HepG2 (cell line): ENCODE data around the gene ZNF865. TPM values are rescaled to one million over a fixed set of nuclear protein-coding genes. Genes with fewer than 3 reads are reported as not detected.

Experiments
- KAT2B ChIP-seq: fragments of 150-350 bp; IDR thresholded peaks from 2 replicates; pipeline ENCODE4 v1.6.1; 2014; ENCODE audit warnings: low read depth, low read length, borderline replicate concordance
- NFYB ChIP-seq: sonication (generic); formaldehyde crosslinking; IDR thresholded peaks from 2 replicates; pipeline ENCODE4 v1.4.0; 2020; ENCODE audit warnings: missing genetic modification reagents
- POLR2A ChIP-seq, 2 experiments: IDR thresholded peaks; 2 replicates each; pipeline ENCODE4 v1.6.1; 2011; ENCODE audit warnings: low read depth in 2 of 2, low read length in 2 of 2, mild to moderate bottlenecking in 1 of 2, moderate library complexity in 1 of 2; ENCODE audit not compliant: insufficient read depth in 1 of 2
- ZNF264 ChIP-seq: sonication (generic); formaldehyde crosslinking; IDR thresholded peaks from 2 replicates; pipeline ENCODE4 v1.4.0; 2020; ENCODE audit warnings: missing genetic modification reagents
- ZNF737 ChIP-seq: sonication (generic); formaldehyde crosslinking; IDR thresholded peaks from 2 replicates; pipeline ENCODE4 v1.5.0; 2020; ENCODE audit warnings: missing genetic modification reagents, mild to moderate bottlenecking, borderline replicate concordance
- ZNF879 ChIP-seq: sonication (generic); formaldehyde crosslinking; IDR thresholded peaks from 2 replicates; pipeline ENCODE4 v1.8.1; 2023; ENCODE audit warnings: missing genetic modification reagents
- polyA plus RNA-seq, 8 experiments: library from polyadenylated mRNA; depleted of rRNA in 3 of 8; stranded (reverse) in 7 of 8; unstranded in 1 of 8; fragments of >200 nt; fragmentation: Illumina TruSeq in 4 of 8; extraction: Trizol in 4 of 8; gene quantifications; 2 replicates each; pipeline versions ENCODE4 v1.2.1 to v1.2.3, GENCODE V29; 2011 to 2016; ENCODE audit warnings: low read depth in 4 of 8, missing spikeins in 1 of 8, mixed read lengths in 1 of 8; ENCODE audit not compliant: insufficient read depth in 1 of 8
- total RNA-seq, 5 experiments: library from RNA; depleted of rRNA; stranded (reverse); fragments of >200 nt; fragmentation: Illumina TruSeq; extraction: Trizol; gene quantifications; 2 replicates each; pipeline ENCODE4 v1.2.3, GENCODE V29; 2016; ENCODE audit warnings: low read depth in 1 of 5
- TF ChIP-seq, protein P1 (sequence below): sonication (generic); formaldehyde crosslinking; IDR thresholded peaks from 2 replicates; pipeline ENCODE4 v1.5.0; 2020; ENCODE audit warnings: missing genetic modification reagents
- TF ChIP-seq, protein P2 (sequence below): sonication (generic); formaldehyde crosslinking; IDR thresholded peaks from 2 replicates; pipeline ENCODE4 v1.4.0; 2020; ENCODE audit warnings: missing genetic modification reagents
- TF ChIP-seq, protein P3 (sequence below): sonication (generic); formaldehyde crosslinking; IDR thresholded peaks from 2 replicates; pipeline ENCODE4 v1.5.1; 2020; ENCODE audit warnings: mild to moderate bottlenecking, missing genetic modification reagents, moderate library complexity
- TF ChIP-seq, protein P4 (sequence below): sonication (generic); formaldehyde crosslinking; IDR thresholded peaks from 2 replicates; pipeline ENCODE4 v1.4.0; 2020; ENCODE audit warnings: missing genetic modification reagents

The ZNF865 gene
- total and polyA plus RNA-seq, 2 of the 13 experiments (the other 11 are each of a cell fraction or from before 2014, with no cell fraction given): 0.93 to 1.0 TPM

DNA sequence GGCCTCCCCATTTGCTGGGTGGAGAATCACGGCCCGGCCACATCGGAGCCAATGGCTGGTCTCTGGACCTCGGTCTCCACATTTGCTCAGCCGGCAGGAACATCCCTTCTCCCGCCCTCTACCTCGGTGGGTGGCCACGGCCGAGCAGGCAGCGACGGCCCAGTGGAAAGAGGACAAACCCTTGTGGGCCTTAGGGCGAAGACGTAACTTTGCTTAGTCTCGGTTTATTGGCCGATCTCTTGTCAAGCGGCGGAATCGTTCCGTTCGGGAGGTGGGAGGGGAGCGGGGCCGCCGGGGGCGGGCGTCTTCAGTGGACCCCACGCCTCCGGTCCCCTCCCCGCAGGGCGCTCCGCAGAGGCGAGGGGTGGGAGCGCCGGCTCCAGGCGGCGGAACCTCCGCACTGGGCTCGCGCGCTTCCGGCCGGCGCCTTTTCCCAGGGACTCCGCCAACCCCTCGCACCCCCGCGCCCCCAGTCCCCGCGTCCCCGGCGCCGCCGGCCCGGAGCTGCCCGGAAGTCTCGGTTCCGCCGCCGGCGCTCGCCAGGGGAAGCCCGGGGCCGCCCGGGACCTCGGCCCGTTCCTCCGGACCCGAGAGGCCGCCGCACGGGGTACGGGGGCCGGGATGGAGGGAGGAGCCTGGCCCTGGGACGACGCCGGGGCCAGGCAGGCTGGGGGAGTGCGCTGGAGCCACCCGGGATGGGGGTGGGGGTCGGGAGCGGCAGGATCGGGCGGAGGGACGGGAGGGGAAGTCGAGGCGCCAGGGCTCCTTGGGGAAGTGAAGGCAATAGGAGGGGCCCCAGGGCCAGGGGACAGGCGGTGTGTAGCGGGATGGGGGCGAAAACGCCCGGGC is 35.4 kb downstream of the ZNF865 start, which contains the start of gene ZNF580 (continued):
- TF ChIP-seq ZNF879 (CRISPR knock-in tag) (no peak), KAT2B (no peak), NFYB (CRISPR knock-in tag) (peak; percentile 36), POLR2A (IDR thresholded peaks at IDR 0.05; ENCODE audit: insufficient read depth in 1 of 2, low read depth in 2 of 2, low read length in 2 of 2) (no peak), ZNF737 (peak; percentile 49; the same call in 1 of the 2 replicates), ZNF264 (CRISPR knock-in tag) (no peak; the same call in 1 of the 2 replicates)
- TF ChIP-seq, protein P1, sequence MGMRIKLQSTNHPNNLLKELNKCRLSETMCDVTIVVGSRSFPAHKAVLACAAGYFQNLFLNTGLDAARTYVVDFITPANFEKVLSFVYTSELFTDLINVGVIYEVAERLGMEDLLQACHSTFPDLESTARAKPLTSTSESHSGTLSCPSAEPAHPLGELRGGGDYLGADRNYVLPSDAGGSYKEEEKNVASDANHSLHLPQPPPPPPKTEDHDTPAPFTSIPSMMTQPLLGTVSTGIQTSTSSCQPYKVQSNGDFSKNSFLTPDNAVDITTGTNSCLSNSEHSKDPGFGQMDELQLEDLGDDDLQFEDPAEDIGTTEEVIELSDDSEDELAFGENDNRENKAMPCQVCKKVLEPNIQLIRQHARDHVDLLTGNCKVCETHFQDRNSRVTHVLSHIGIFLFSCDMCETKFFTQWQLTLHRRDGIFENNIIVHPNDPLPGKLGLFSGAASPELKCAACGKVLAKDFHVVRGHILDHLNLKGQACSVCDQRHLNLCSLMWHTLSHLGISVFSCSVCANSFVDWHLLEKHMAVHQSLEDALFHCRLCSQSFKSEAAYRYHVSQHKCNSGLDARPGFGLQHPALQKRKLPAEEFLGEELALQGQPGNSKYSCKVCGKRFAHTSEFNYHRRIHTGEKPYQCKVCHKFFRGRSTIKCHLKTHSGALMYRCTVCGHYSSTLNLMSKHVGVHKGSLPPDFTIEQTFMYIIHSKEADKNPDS (CRISPR knock-in tag): 0 out of 2 replicates have a peak, but pooled peaks have one; percentile 4
- TF ChIP-seq, protein P2, sequence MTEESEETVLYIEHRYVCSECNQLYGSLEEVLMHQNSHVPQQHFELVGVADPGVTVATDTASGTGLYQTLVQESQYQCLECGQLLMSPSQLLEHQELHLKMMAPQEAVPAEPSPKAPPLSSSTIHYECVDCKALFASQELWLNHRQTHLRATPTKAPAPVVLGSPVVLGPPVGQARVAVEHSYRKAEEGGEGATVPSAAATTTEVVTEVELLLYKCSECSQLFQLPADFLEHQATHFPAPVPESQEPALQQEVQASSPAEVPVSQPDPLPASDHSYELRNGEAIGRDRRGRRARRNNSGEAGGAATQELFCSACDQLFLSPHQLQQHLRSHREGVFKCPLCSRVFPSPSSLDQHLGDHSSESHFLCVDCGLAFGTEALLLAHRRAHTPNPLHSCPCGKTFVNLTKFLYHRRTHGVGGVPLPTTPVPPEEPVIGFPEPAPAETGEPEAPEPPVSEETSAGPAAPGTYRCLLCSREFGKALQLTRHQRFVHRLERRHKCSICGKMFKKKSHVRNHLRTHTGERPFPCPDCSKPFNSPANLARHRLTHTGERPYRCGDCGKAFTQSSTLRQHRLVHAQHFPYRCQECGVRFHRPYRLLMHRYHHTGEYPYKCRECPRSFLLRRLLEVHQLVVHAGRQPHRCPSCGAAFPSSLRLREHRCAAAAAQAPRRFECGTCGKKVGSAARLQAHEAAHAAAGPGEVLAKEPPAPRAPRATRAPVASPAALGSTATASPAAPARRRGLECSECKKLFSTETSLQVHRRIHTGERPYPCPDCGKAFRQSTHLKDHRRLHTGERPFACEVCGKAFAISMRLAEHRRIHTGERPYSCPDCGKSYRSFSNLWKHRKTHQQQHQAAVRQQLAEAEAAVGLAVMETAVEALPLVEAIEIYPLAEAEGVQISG (CRISPR knock-in tag): peak; percentile 83
- TF ChIP-seq, protein P3, sequence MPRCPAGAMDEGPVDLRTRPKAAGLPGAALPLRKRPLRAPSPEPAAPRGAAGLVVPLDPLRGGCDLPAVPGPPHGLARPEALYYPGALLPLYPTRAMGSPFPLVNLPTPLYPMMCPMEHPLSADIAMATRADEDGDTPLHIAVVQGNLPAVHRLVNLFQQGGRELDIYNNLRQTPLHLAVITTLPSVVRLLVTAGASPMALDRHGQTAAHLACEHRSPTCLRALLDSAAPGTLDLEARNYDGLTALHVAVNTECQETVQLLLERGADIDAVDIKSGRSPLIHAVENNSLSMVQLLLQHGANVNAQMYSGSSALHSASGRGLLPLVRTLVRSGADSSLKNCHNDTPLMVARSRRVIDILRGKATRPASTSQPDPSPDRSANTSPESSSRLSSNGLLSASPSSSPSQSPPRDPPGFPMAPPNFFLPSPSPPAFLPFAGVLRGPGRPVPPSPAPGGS (CRISPR knock-in tag): 0 out of 2 replicates have a peak, but pooled peaks have one; percentile 5
- TF ChIP-seq, protein P4, sequence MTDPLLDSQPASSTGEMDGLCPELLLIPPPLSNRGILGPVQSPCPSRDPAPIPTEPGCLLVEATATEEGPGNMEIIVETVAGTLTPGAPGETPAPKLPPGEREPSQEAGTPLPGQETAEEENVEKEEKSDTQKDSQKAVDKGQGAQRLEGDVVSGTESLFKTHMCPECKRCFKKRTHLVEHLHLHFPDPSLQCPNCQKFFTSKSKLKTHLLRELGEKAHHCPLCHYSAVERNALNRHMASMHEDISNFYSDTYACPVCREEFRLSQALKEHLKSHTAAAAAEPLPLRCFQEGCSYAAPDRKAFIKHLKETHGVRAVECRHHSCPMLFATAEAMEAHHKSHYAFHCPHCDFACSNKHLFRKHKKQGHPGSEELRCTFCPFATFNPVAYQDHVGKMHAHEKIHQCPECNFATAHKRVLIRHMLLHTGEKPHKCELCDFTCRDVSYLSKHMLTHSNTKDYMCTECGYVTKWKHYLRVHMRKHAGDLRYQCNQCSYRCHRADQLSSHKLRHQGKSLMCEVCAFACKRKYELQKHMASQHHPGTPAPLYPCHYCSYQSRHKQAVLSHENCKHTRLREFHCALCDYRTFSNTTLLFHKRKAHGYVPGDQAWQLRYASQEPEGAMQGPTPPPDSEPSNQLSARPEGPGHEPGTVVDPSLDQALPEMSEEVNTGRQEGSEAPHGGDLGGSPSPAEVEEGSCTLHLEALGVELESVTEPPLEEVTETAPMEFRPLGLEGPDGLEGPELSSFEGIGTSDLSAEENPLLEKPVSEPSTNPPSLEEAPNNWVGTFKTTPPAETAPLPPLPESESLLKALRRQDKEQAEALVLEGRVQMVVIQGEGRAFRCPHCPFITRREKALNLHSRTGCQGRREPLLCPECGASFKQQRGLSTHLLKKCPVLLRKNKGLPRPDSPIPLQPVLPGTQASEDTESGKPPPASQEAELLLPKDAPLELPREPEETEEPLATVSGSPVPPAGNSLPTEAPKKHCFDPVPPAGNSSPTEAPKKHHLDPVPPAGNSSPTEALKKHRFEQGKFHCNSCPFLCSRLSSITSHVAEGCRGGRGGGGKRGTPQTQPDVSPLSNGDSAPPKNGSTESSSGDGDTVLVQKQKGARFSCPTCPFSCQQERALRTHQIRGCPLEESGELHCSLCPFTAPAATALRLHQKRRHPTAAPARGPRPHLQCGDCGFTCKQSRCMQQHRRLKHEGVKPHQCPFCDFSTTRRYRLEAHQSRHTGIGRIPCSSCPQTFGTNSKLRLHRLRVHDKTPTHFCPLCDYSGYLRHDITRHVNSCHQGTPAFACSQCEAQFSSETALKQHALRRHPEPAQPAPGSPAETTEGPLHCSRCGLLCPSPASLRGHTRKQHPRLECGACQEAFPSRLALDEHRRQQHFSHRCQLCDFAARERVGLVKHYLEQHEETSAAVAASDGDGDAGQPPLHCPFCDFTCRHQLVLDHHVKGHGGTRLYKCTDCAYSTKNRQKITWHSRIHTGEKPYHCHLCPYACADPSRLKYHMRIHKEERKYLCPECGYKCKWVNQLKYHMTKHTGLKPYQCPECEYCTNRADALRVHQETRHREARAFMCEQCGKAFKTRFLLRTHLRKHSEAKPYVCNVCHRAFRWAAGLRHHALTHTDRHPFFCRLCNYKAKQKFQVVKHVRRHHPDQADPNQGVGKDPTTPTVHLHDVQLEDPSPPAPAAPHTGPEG (CRISPR knock-in tag): peak; percentile 63; the same call in 1 of the 2 replicates
- TF ChIP-seq, all 625 proteins: peak for 129
